ENCODE data around the gene SVOP. TPM values are rescaled to one million over a fixed set of nuclear protein-coding genes. Genes with fewer than 3 reads are reported as not detected.
"Not testable (repeated sequence)": the region's sequence is repeated elsewhere in the genome, so short reads cannot be mapped to it uniquely, and the experiment has no call there.

Gene SVOP
- total RNA-seq, 2 donors from 2014 or later: not detected

DNA sequence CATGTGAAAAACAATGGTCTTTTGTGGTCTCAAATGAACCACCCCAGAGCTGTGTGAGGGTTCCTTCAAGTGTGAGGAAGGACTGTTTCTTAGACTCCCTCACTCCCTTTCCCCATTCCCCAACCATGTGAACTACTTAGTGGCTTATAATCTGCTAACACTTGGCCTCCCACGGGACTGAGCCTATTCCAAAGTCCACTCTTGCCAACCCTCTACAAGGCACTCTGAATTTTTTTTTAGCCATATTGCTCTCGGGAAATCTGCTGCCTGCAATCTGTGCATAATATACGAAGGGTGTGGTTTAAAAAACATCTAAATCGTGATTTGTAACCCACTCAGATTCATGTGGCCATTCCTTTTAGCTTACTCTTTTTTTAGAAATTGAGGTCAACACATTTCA, 2.6 kb downstream of the SVOP start:
- Mint-ChIP-seq H3K27me3 (peaks cover 39% of the 10 kb centered on the region), H3K27ac (no peak overlapping the region), H3K36me3 (ENCODE audit: low read depth) (peaks cover 2% of the 10 kb centered on the region), H3K4me1 (no peaks in the 10 kb centered on the region), H3K4me3 (no peak overlapping the region)
- no peaks in the 10 kb centered on the region for H3K9me3 ChIP-seq (ENCODE audit: control insufficient read depth, low read length, poor library complexity, severe bottlenecking)
- ATAC-seq (no peak), DNase-seq (no peak)

DNA sequence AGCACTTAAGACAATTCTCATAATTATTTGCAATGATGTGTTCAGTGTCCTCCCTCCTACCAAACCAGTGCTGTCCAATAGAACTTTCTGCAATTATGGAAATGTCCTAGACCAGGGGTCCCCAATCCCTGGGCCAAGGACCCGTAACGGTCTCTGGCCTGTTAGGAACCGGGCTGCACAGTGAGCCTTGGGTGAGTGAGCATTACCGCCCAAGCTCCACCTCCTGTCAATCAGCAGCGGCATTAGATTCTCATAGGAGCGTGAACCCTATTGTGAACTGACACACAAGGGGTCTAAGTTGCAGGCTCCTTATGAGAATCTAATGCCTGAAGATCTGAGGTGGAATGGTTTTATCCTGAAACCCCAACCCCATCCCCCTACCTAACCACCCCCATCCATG, 3.9 kb downstream of the SVOP start:
- ATAC-seq (no peak), DNase-seq (no peak)
- Mint-ChIP-seq H3K27ac (no peak overlapping the region), H3K27me3 (peaks cover 41% of the 10 kb centered on the region), H3K4me1 (no peaks in the 10 kb centered on the region), H3K4me3 (no peak overlapping the region), H3K36me3 (ENCODE audit: low read depth) (peaks cover 2% of the 10 kb centered on the region)
- no peaks in the 10 kb centered on the region for H3K9me3 ChIP-seq (ENCODE audit: control insufficient read depth, low read length, poor library complexity, severe bottlenecking)

DNA sequence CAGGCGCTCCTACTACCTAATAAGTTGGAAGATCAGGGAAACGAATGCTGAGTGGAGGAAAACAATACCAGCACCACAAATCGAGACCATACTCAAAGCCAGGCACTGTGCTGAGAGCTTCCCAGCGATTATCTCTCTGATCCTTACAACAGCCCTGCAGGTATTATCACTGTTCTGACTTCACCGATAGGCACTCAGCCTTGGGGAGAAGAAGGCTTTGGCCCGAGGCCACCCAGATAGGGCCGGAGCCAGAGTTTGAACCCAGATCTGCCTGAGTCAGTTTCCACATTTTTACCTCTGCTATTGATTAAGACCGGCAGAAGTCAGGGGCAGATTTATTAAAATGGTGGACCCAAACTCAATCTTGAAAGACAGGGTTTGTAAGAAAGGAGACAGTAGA, 4.9 kb downstream of the SVOP start:
- Mint-ChIP-seq H3K4me3 (no peak overlapping the region), H3K36me3 (ENCODE audit: low read depth) (peaks cover 2% of the 10 kb centered on the region), H3K27me3 (peaks cover 48% of the 10 kb centered on the region), H3K4me1 (no peaks in the 10 kb centered on the region), H3K27ac (no peak overlapping the region)
- ATAC-seq (no peak), DNase-seq (no peak)
- H3K9me3 ChIP-seq (ENCODE audit: control insufficient read depth, low read length, poor library complexity, severe bottlenecking): no peaks in the 10 kb centered on the region

DNA sequence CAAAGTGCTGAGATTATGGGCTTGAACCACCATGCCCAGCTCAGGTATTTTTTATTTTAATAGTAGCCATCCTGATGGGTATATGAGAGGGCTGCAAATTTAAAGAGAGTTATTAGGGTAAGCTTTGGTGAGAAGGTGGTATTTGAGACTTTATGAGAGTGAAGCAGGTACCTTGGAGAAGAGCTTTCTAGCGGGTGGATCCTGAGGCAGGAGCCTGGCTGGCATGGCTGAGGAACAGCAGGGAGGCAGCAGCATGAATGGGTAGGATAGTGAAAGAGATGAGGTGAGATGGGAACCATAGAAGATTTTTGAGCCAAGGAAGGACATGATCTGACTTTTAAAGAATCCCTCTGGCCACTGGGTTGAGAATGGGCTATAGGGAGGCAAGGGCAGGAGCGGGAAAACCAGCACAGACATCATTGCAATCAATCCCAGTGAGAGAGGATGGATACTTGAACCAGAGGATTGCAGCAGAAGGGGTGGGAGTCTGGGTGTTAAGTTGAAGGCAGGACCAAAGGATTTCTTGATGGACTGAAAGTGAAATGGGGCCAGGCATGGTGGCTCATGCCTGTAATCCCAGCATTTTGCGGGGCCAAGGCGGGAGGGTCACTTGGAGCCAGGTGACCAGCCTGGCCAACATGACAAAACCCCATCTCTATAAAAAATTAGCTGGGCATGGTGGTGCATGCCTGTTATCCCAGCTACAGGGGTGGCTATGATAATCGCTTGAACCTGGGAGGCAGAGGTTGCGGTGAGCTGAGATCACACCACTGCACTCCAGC, 5.7 kb downstream of the SVOP start:
- DNase-seq: no peak
- Mint-ChIP-seq H3K4me1 (no peaks in the 10 kb centered on the region), H3K27me3 (peaks cover 40% of the 10 kb centered on the region), H3K36me3 (ENCODE audit: low read depth) (peaks cover 2% of the 10 kb centered on the region), H3K4me3 (no peak overlapping the region), H3K27ac (no peak overlapping the region)
- no peaks in the 10 kb centered on the region for H3K9me3 ChIP-seq (ENCODE audit: control insufficient read depth, low read length, poor library complexity, severe bottlenecking)
- ATAC-seq: no peak

DNA sequence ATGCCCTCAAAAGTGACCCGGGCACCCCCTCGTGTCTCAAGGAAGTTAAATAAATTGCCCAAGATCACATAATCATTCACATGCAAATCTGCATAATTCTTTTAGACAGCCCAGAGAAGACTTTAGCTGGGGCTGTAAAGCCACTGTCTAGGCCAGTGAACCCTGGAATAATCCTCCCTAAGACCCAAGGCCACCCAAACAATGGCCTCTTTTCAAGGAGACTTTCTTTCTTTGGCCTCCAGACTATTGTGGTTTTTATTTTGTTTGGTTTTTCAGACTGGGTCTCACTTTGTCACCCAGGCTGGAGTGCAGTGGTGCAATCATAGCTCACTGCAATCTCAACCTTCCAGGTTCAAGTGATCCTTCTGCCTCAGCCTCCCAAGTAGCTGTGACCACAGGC, 10.6 kb downstream of the SVOP start:
- H3K4me3 Mint-ChIP-seq: no peak overlapping the region
- H3K27me3 Mint-ChIP-seq: peaks cover 29% of the 10 kb centered on the region
- H3K36me3 Mint-ChIP-seq (ENCODE audit: low read depth): peaks cover 2% of the 10 kb centered on the region
- no peaks in the 10 kb centered on the region for H3K9me3 ChIP-seq (ENCODE audit: control insufficient read depth, low read length, poor library complexity, severe bottlenecking)
- H3K4me1 Mint-ChIP-seq: peaks cover 3% of the 10 kb centered on the region
- DNase-seq (no peak), ATAC-seq (no peak)
- H3K27ac Mint-ChIP-seq: no peak overlapping the region

DNA sequence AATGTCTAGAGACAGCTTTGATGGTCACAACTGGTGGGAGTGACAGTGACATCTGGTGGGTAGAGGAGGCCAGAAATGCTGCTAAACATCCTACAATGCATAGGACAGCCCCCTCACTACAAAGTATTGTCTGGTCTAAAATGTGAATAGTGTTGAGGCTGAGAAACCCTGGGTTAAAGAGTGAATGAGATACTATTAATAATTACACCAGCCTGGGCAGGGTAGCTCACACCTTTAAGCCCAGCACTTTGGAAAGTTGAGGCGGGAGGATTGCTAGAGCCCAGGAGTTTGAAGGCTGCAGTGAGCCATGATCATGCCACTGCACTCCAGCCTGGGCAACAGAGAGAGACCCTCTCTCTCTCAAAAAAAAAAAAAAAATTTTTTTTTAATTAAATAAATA, 11.1 kb downstream of the SVOP start:
- H3K4me3 Mint-ChIP-seq: no peak overlapping the region

DNA sequence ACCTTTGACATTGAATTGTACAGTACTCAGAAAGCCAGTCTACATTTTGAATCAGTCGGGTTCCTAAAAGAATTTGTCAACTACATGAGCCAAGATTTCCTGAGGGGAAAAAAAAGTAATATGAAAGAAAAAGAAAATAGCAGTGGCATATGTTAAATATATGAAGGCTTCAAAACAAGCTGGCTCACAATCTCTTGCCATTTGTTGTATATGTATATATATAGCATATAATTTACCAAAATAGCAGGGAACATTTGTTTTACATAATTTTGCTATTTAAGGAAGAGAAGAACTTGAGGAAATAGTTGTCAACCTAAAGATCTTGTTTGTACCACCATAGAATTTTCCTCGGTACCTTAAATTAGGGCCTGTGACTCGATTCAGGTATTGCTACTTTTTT, 16.9 kb downstream of the SVOP start:
- peaks cover 3% of the 10 kb centered on the region for H3K4me1 Mint-ChIP-seq
- no peak overlapping the region for H3K27ac Mint-ChIP-seq
- DNase-seq (no peak), ATAC-seq (no peak)
- H3K4me3 Mint-ChIP-seq: no peak overlapping the region
- H3K9me3 ChIP-seq (ENCODE audit: control insufficient read depth, low read length, poor library complexity, severe bottlenecking): no peaks in the 10 kb centered on the region
- peaks cover 18% of the 10 kb centered on the region for H3K27me3 Mint-ChIP-seq
- H3K36me3 Mint-ChIP-seq (ENCODE audit: low read depth): peaks cover 2% of the 10 kb centered on the region

More for the DNA sequence above, 11.1 kb downstream of the SVOP start:
- Mint-ChIP-seq H3K4me1 (peaks cover 3% of the 10 kb centered on the region), H3K27me3 (peaks cover 28% of the 10 kb centered on the region), H3K27ac (no peak overlapping the region), H3K36me3 (ENCODE audit: low read depth) (peaks cover 2% of the 10 kb centered on the region)
- DNase-seq: no peak
- no peak for ATAC-seq
- H3K9me3 ChIP-seq (ENCODE audit: control insufficient read depth, low read length, poor library complexity, severe bottlenecking): no peaks in the 10 kb centered on the region

DNA sequence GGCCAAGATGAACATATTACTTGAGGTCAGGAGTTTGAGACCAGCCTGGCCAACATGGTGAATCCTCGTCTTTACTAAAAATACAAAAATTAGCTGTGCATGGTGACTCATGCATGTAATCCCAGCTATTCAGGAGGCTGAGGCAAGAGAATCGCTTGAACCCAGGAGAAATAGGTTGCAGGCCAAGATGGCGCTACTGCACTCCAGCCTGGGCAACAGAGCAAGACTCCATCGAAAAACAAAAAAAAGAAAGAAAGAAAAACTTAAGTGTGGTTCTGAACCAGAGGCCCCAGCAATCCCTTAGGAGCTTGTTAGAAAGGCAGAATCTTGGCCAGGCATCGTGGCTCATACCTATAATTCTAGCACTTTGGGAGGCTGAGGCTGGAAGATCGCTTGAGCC, 24.5 kb downstream of the SVOP start:
- DNase-seq (no peak), ATAC-seq (no peak)
- Mint-ChIP-seq H3K27ac (no peak overlapping the region), H3K4me3 (no peak overlapping the region), H3K27me3 (peaks cover 6% of the 10 kb centered on the region), H3K4me1 (no peaks in the 10 kb centered on the region), H3K36me3 (ENCODE audit: low read depth) (peaks cover 4% of the 10 kb centered on the region)
- H3K9me3 ChIP-seq (ENCODE audit: control insufficient read depth, low read length, poor library complexity, severe bottlenecking): no peaks in the 10 kb centered on the region

DNA sequence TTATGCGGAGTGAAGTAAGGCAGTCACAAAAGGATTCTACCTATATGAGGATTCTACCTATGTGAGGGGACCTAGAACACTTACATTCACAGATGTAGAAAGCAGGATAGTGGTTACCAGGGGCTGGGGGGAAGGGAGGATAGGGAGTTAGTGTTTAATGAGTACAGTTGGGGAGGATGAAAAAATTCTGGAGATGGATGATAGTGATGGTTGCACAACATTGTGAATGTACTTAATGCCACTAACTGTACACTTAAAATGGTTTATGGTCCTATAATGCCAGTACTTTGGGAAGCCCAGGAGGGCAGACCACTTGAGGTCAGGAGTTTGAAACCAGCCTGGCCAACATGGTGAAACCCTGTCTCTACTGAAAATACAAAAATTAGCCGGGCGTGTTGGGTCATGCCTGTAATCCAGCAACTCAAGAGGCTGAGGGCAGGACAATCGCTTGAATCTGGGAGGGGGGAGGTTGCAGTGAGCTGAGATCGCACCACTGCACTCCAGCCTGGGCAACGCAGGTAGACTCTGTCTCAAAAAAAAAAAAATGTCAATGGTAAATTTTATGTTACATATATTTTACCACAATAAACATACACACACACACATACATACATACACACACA, 25.4 kb downstream of the SVOP start:
- peaks cover 4% of the 10 kb centered on the region for H3K36me3 Mint-ChIP-seq (ENCODE audit: low read depth)
- H3K9me3 ChIP-seq (ENCODE audit: control insufficient read depth, low read length, poor library complexity, severe bottlenecking): no peaks in the 10 kb centered on the region
- H3K27ac Mint-ChIP-seq: no peak overlapping the region
- DNase-seq: no peak
- H3K4me1 Mint-ChIP-seq: no peaks in the 10 kb centered on the region
- peaks cover 6% of the 10 kb centered on the region for H3K27me3 Mint-ChIP-seq
- no peak for ATAC-seq
- H3K4me3 Mint-ChIP-seq: no peak overlapping the region

DNA sequence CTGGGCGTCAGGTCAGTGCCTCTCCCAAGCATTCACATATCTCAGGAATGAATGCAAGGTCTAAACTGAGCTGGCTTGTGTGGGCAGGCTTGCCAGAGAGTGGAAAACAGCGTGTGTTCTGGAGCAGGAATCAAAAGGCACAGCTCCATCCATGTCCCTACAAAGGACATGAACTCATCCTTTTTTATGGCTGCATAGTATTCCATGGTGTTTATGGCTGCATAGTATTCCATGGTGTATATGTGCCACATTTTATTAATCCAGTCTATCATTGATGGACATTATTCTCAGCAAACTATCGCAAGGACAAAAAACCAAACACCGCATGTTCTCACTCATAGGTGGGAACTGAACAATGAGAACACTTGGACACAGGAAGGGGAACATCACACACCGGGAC, 30.8 kb downstream of the SVOP start:
- H3K27me3 Mint-ChIP-seq: peaks cover 12% of the 10 kb centered on the region
- DNase-seq; H3K36me3 Mint-ChIP-seq (ENCODE audit: low read depth); H3K4me3 Mint-ChIP-seq; H3K27ac Mint-ChIP-seq; ATAC-seq; H3K4me1 Mint-ChIP-seq; H3K9me3 ChIP-seq (ENCODE audit: control insufficient read depth, low read length, poor library complexity, severe bottlenecking): not testable (repeated sequence)

DNA sequence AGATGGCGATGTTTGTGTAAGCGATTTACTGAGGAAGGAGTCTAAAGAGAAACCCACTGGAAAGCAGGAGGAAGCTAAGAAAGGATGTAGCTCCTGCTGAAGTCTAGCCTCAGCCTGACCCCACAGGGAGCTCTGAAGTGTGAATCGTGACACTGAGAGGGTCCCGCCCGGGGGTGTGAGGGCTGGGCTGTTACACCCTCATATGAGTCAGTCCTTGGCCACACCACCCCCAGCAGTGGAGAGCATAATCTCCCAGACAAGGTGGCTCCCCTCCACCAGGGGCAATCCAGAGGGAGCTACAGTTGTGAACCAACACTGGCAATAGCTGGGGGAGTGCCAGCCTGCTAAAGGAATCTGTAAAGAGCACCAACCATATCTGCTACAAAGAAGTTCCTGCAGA, 31.5 kb downstream of the SVOP start:
- no peak overlapping the region for H3K4me3 Mint-ChIP-seq
- DNase-seq (no peak), ATAC-seq (no peak)
- peaks cover 12% of the 10 kb centered on the region for H3K27me3 Mint-ChIP-seq
- no peak overlapping the region for H3K27ac Mint-ChIP-seq
- no peaks in the 10 kb centered on the region for H3K4me1 Mint-ChIP-seq
- H3K9me3 ChIP-seq (ENCODE audit: control insufficient read depth, low read length, poor library complexity, severe bottlenecking): no peaks in the 10 kb centered on the region
- peaks cover 2% of the 10 kb centered on the region for H3K36me3 Mint-ChIP-seq (ENCODE audit: low read depth)

DNA sequence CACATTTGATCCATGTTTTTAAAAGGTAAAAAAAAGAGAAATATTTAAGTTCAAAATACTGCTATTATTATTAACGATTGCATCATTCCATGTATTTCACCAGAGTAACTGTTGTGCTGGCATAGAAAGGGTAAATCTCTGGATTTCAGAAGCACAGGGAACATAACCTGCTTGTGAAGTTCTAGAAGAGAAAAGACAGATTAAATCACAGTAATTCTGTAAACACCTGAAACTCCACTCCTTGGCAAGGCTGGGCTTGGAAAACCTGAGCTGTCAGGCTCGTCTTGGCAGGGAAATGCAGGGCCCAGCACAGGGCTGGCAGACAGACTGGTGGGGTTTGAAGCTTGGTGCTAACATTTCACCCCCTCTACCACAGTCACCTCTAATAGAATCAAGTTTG, 35.1 kb downstream of the SVOP start:
- H3K4me3 Mint-ChIP-seq: no peak overlapping the region
- peaks cover 6% of the 10 kb centered on the region for H3K27me3 Mint-ChIP-seq
- no peaks in the 10 kb centered on the region for H3K9me3 ChIP-seq (ENCODE audit: control insufficient read depth, low read length, poor library complexity, severe bottlenecking)
- H3K27ac Mint-ChIP-seq: no peak overlapping the region
- no peaks in the 10 kb centered on the region for H3K4me1 Mint-ChIP-seq
- ATAC-seq (no peak), DNase-seq (no peak)
- no peaks in the 10 kb centered on the region for H3K36me3 Mint-ChIP-seq (ENCODE audit: low read depth)

DNA sequence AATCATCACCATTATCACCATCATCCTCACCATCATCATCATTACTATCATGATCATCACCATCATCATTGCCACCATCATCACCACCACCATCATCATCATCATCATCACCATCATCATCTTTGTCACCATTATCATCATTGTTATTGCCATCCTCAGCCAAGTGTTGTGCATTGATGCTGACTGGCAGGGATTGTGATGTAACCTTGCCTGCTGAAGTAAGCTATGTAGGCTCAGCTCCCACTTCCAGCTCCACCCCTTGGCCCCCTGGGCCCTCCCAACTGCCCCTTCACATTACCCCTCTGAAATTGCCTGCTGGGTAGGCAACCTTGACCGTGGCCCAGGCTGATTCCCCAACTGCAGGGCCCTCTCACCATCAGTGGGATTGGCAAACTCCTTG, 37.6 kb downstream of the SVOP start:
- Mint-ChIP-seq H3K27me3 (no peaks in the 10 kb centered on the region), H3K36me3 (ENCODE audit: low read depth) (no peaks in the 10 kb centered on the region), H3K4me1 (no peaks in the 10 kb centered on the region), H3K4me3 (no peak overlapping the region), H3K27ac (no peak overlapping the region)
- no peak for ATAC-seq
- H3K9me3 ChIP-seq (ENCODE audit: control insufficient read depth, low read length, poor library complexity, severe bottlenecking): no peaks in the 10 kb centered on the region
- no peak for DNase-seq

DNA sequence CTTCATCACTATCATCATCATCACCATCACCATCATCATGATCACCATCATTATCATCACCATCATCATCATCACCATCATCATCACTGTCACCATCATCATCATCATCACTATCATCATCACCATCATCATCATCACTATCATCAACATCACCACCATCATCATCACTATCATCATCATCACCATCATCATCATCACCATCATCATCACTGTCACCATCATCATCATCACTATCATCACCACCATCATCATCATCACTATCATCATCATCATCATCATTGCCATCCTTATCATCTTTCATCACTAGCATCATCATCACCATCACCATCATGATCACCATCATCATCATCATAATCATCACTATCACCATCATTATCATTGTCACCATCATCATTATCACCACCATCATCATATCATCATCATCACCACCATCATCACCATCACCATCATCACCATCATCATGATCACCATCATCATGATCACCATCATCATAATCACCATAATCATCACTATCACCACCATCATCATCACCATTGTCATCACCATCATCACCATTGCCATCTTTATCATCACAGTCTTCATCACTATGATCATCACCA, 38.1 kb downstream of the SVOP start:
- H3K27me3 Mint-ChIP-seq: no peaks in the 10 kb centered on the region
- H3K4me3 Mint-ChIP-seq: no peak overlapping the region
- DNase-seq: no peak
- no peaks in the 10 kb centered on the region for H3K36me3 Mint-ChIP-seq (ENCODE audit: low read depth)
- no peak for ATAC-seq
- H3K9me3 ChIP-seq (ENCODE audit: control insufficient read depth, low read length, poor library complexity, severe bottlenecking): no peaks in the 10 kb centered on the region
- no peak overlapping the region for H3K27ac Mint-ChIP-seq
- no peaks in the 10 kb centered on the region for H3K4me1 Mint-ChIP-seq
